GM12878 (cell line): ENCODE results near the gene ARRDC4. TPM values are rescaled to one million over a fixed set of nuclear protein-coding genes. Genes with fewer than 3 reads are reported as not detected.

Source experiments
- ATAC-seq: fragments of 200-7000 bp; cut with Tn5 transposase; 3 replicates; pipeline ENCODE4 v1.9.1; 2020; ENCODE audit warnings: mild to moderate bottlenecking, moderate library complexity
- BruUV-seq: library from RNA; stranded (reverse); fragments of 400-500 nt; replicated peaks from 2 replicates; lab custom pipeline; 2021; lab: Mats Ljungman, UMichigan
- CTCF ChIA-PET: fragments of 300-600 bp; sonication (Branson Sonifier 250); formaldehyde crosslinking; extraction: SDS; loops from one replicate; lab custom pipeline; 2021; ENCODE audit warnings: inconsistent platforms; lab: Yijun Ruan, JAX
- POLR2A ChIA-PET: fragments of 350-600 bp; formaldehyde crosslinking; extraction: SDS; loops from one replicate; lab custom pipeline; 2021; ENCODE audit warnings: inconsistent platforms; lab: Charles Lee
- RAD21 ChIA-PET: fragments of 300-600 bp; sonication (Branson Sonifier 250); formaldehyde crosslinking; loops from one replicate; lab custom pipeline; 2023; ENCODE audit warnings: antibody characterized with exemption; ENCODE audit not compliant: unreplicated experiment; lab: Charles Lee
- SMC1A ChIA-PET: fragments of 300-600 bp; sonication (Branson Sonifier 250); formaldehyde crosslinking; loops from one replicate; lab custom pipeline; 2023; ENCODE audit not compliant: unreplicated experiment, uncharacterized antibody; lab: Charles Lee
- DNase-seq: peaks from one replicate; pipeline ENCODE4 v3.0.0-alpha.2; 2011; ENCODE audit warnings: low read depth, low spot score
- FAIRE-seq: peaks from 3 replicates; lab custom pipeline; 2011; peaks lifted over from hg19 to GRCh38; lab: Jason Lieb, UNC
- H2AFZ ChIP-seq: 2 replicates; pipeline ENCODE4 v1.6.0; 2011; ENCODE audit warnings: low read depth, low read length, control low read depth; ENCODE audit not compliant: control insufficient read depth
- H3K27ac ChIP-seq: 2 replicates; pipeline ENCODE4 v1.5.1; 2011; ENCODE audit warnings: control low read depth; ENCODE audit not compliant: control insufficient read depth, insufficient read depth
- H3K27me3 ChIP-seq, 2 experiments: replicated peaks in 1 of 2; 2 replicates each; pipeline versions ENCODE4 v1.6.0 to v1.6.1; 2011; ENCODE audit warnings: low read length in 1 of 2; ENCODE audit not compliant: control insufficient read depth in 2 of 2, insufficient read depth in 2 of 2
- H3K36me3 ChIP-seq, 2 experiments: 2 replicates each; pipeline ENCODE4 v1.5.1; 2011; ENCODE audit warnings: low read length in 1 of 2; ENCODE audit not compliant: control insufficient read depth in 2 of 2, insufficient read depth in 2 of 2
- H3K4me1 ChIP-seq: 2 replicates; pipeline ENCODE4 v1.6.1; 2011; ENCODE audit warnings: mild to moderate bottlenecking, low read length, moderate library complexity, mixed read lengths; ENCODE audit not compliant: control insufficient read depth, insufficient read depth
- H3K4me2 ChIP-seq: 2 replicates; pipeline ENCODE4 v1.6.0; 2011; ENCODE audit warnings: control low read depth; ENCODE audit not compliant: control insufficient read depth, insufficient read depth
- H3K4me3 ChIP-seq: fragments of 200-600 bp; sonication (generic); 2 replicates; pipeline ENCODE4 v1.5.1; 2016
- H3K79me2 ChIP-seq: 2 replicates; pipeline ENCODE4 v1.6.0; 2011; ENCODE audit warnings: low read length; ENCODE audit not compliant: control insufficient read depth, insufficient read depth
- H3K9ac ChIP-seq: 2 replicates; pipeline ENCODE4 v1.8.0; 2011; ENCODE audit warnings: low read length, control low read depth, mixed read lengths; ENCODE audit not compliant: control insufficient read depth, insufficient read depth
- H3K9me3 ChIP-seq: replicated peaks from 3 replicates; pipeline ENCODE4 v1.5.1; 2011; ENCODE audit warnings: mild to moderate bottlenecking, low read length; ENCODE audit not compliant: control insufficient read depth, insufficient read depth
- H4K20me1 ChIP-seq: 2 replicates; pipeline ENCODE4 v1.6.0; 2011; ENCODE audit not compliant: control insufficient read depth, insufficient read depth
- CHD2 ChIP-seq: IDR thresholded peaks from 2 replicates; pipeline ENCODE4 v1.6.1; 2011; ENCODE audit warnings: low read depth, low read length, improper control_type of control experiment, borderline replicate concordance
- EZH2 ChIP-seq: IDR thresholded peaks from 2 replicates; pipeline ENCODE4 v1.6.1; 2012; ENCODE audit warnings: low read depth, mild to moderate bottlenecking, control low read depth, inconsistent platforms, low read length, borderline replicate concordance; ENCODE audit not compliant: control insufficient read depth
- GATAD2B ChIP-seq: fragments of 450-650 bp; conservative IDR thresholded peaks from 2 replicates; pipeline ENCODE4 v1.6.1; 2017; ENCODE audit warnings: low read depth, mild to moderate bottlenecking, moderate library complexity
- HDGF ChIP-seq: fragments of 450-650 bp; IDR thresholded peaks from 2 replicates; pipeline ENCODE4 v1.6.1; 2016; ENCODE audit warnings: antibody characterized with exemption
- KDM1A ChIP-seq: fragments of 200-600 bp; sonication (generic); IDR thresholded peaks from 2 replicates; pipeline ENCODE4 v1.6.1; 2016; ENCODE audit warnings: borderline replicate concordance
- MEF2A ChIP-seq: IDR thresholded peaks from 2 replicates; pipeline ENCODE4 v1.6.1; 2011; ENCODE audit warnings: low read depth, mild to moderate bottlenecking, low read length, moderate library complexity; ENCODE audit not compliant: insufficient read depth
- MTA2 ChIP-seq: fragments of 450-650 bp; IDR thresholded peaks from 2 replicates; pipeline ENCODE4 v1.6.1; 2016; ENCODE audit warnings: low read depth, mild to moderate bottlenecking, moderate library complexity
- MXI1 ChIP-seq: fragments of 150-350 bp; IDR thresholded peaks from 2 replicates; pipeline ENCODE4 v1.6.1; 2011; ENCODE audit warnings: low read depth, mild to moderate bottlenecking, inconsistent platforms, low read length, improper control_type of control experiment
- NFXL1 ChIP-seq: fragments of 450-650 bp; IDR thresholded peaks from 2 replicates; pipeline ENCODE4 v1.6.1; 2017; ENCODE audit warnings: antibody characterized with exemption, mild to moderate bottlenecking, borderline replicate concordance
- NR2C2 ChIP-seq: IDR thresholded peaks from 2 replicates; pipeline ENCODE4 v1.6.1; 2011; ENCODE audit warnings: borderline replicate concordance, low read depth; ENCODE audit not compliant: control insufficient read depth, insufficient read length
- NR2F1 ChIP-seq: fragments of 450-650 bp; conservative IDR thresholded peaks from 2 replicates; pipeline ENCODE4 v1.6.1; 2017; ENCODE audit warnings: mild to moderate bottlenecking
- SMARCA5 ChIP-seq: fragments of 450-650 bp; IDR thresholded peaks from 2 replicates; pipeline ENCODE4 v1.6.1; 2017; ENCODE audit warnings: mild to moderate bottlenecking
- SMC3 ChIP-seq: IDR thresholded peaks from 2 replicates; pipeline ENCODE4 v1.6.1; 2011; ENCODE audit warnings: low read length, improper control_type of control experiment, borderline replicate concordance
- TBL1XR1 ChIP-seq: IDR thresholded peaks from 2 replicates; pipeline ENCODE4 v1.6.1; 2012; ENCODE audit warnings: low read depth, low read length, improper control_type of control experiment
- TCF7 ChIP-seq: IDR thresholded peaks from 2 replicates; pipeline ENCODE4 v1.6.1; 2014; ENCODE audit warnings: antibody characterized with exemption, borderline replicate concordance
- YBX1 ChIP-seq: fragments of 450-650 bp; IDR thresholded peaks from 2 replicates; pipeline ENCODE4 v1.6.1; 2016; ENCODE audit warnings: antibody characterized with exemption
- WGBS: methylation state at CpG from one replicate; pipeline ENCODE4 v1.1.6; 2016; ENCODE audit warnings: low lambda C conversion rate; ENCODE audit not compliant: insufficient replicate concordance, insufficient coverage; ENCODE audit errors: missing lambda C conversion rate; 5-methylcytosine and 5-hydroxymethylcytosine counted together
- in situ Hi-C: fragments of 300-500 bp; cut with MboI; formaldehyde crosslinking; loops from 9 replicates; pipeline ENCODE4 v1.14.3; 2018; ENCODE audit warnings: mixed read lengths
- intact Hi-C: fragments of 100-400 bp; cut with micrococcal nuclease; formaldehyde crosslinking; loops from one replicate; pipeline ENCODE4 v1.14.2; 2022; ENCODE audit not compliant: unreplicated experiment
- polyA plus RNA-seq, 11 experiments: library from polyadenylated mRNA; depleted of rRNA in 4 of 11; unstranded in 6 of 11; stranded (reverse) in 5 of 11; fragments of >200 nt; fragmentation: Nextera tagmentation in 4 of 11; fragmentation: Illumina TruSeq in 1 of 11; extraction: Ambion mirVana in 4 of 11; extraction: Trizol in 1 of 11; gene quantifications; 1 replicate in 1 of 11; 2 replicates in 10 of 11; pipeline versions ENCODE4 v1.2.1 to v1.2.3, GENCODE V29; 2011 to 2016; ENCODE audit warnings: inconsistent platforms in 2 of 11, missing spikeins in 2 of 11, low read depth in 1 of 11
- total RNA-seq, 4 experiments: library from RNA; depleted of rRNA in 3 of 4; stranded (reverse); fragments of >200 nt in 3 of 4; fragmentation: Illumina TruSeq in 1 of 4; extraction: Trizol in 1 of 4; gene quantifications; 2 replicates each; pipeline versions ENCODE4 v1.2.1 to v1.2.3, GENCODE V29; 2013 to 2021
- TF ChIP-seq, protein P1 (sequence below): IDR thresholded peaks from 2 replicates; pipeline ENCODE4 v1.6.1; 2012; ENCODE audit warnings: low read depth, low read length, improper control_type of control experiment
- TF ChIP-seq, protein P2 (sequence below): fragments of 450-650 bp; IDR thresholded peaks from 2 replicates; pipeline ENCODE4 v1.6.1; 2014; ENCODE audit warnings: mild to moderate bottlenecking

The ARRDC4 gene
- total and polyA plus RNA-seq, 10 of the 15 experiments (the other 5 are each of a cell fraction or from before 2014, with no cell fraction given): 0.03 to 0.54 (median 0.07) TPM

DNA sequence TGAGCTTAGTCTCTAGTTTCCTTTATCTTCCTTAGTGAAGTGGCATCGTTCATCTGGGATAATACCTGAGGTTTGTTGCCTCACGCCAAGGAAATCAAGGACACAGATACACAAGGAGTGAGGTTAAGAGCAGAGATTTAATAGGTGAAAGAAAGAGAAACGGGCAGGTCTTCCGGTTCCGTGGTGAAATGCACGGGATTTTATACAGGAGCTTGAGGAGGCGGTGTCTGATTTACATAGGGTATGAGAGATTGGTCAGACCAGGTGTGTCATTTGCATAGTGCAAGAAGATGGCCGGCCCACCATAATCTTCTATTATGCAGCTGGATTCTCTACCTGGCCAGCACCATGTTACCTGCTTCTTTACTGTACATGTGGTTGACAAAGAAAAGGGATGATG lies 17.2 kb downstream of the ARRDC4 start:
- no TSS peak for BruUV-seq
- no peak for DNase-seq

DNA sequence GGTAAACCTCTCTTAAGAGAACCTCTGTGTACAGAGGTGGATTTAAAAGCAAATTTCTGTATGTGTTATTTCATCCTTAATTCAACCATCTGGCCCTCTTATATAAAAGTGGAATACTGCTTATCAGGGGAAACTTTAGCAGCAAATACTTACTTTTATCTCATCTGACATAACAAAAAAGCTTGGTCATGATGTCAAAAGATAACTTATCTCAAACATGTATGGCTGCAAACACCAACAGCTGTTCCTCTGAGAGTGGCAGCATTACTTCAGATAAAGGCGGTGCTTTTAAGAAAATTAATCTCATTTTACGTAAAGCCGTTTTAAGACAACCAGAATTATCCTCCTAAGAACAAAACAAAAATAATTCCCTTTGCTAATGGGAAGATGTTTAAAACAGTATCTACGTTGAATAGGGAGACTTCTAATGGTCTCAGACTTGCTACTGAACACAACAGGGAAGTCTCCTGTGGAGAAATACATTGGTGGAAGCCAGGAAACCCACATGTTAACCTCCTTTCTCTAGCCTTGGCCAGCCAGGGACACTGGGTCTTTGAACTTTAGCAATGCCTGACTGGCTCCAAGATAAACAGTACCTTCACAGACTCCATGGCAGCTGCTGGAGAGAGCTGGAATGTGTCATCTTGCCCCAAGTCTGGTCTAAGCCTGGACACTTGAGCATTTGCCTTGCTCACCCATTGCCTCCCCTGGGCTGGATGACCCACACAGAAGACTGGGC lies 18.1 kb downstream of the ARRDC4 start:
- ATAC-seq: no peak
- no peak overlapping the region for H3K4me2 ChIP-seq
- ChIA-PET SMC1A (interaction anchor here (0.9 kb wide), 1 partner anchor 35 kb away, joined by 3 read pairs; no protein-coding TSS in a partner anchor), RAD21 (no interaction called here), CTCF (no interaction called here), POLR2A (no interaction called here)
- H4K20me1 ChIP-seq: no peaks in the 10 kb centered on the region
- FAIRE-seq: no peak
- DNase-seq: no peak
- no peaks in the 10 kb centered on the region for H3K79me2 ChIP-seq
- intact Hi-C loops (no loop called here), in situ Hi-C loops (no loop called here)
- H3K36me3 ChIP-seq: no peaks in the 10 kb centered on the region
- no peak overlapping the region for H3K27ac ChIP-seq
- H3K9me3 ChIP-seq: no peaks in the 10 kb centered on the region
- BruUV-seq: no TSS peak
- no peak overlapping the region for H3K4me3 ChIP-seq
- no peak overlapping the region for H3K9ac ChIP-seq
- WGBS: 63% methylated on average over 4 of the region's 4 CpGs
- H2AFZ ChIP-seq: no peak overlapping the region
- no peaks in the 10 kb centered on the region for H3K4me1 ChIP-seq
- no peaks in the 10 kb centered on the region for H3K27me3 ChIP-seq
- TF ChIP-seq, protein P1, sequence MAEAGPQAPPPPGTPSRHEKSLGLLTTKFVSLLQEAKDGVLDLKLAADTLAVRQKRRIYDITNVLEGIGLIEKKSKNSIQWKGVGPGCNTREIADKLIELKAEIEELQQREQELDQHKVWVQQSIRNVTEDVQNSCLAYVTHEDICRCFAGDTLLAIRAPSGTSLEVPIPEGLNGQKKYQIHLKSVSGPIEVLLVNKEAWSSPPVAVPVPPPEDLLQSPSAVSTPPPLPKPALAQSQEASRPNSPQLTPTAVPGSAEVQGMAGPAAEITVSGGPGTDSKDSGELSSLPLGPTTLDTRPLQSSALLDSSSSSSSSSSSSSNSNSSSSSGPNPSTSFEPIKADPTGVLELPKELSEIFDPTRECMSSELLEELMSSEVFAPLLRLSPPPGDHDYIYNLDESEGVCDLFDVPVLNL: no peak
- TF ChIP-seq NR2F1 (no peak), GATAD2B (no peak), HDGF (no peak), EZH2 (no peak), TCF7 (no peak), MTA2 (no peak), MEF2A (no peak), TBL1XR1 (no peak), KDM1A (no peak)
- TF ChIP-seq, protein P2, sequence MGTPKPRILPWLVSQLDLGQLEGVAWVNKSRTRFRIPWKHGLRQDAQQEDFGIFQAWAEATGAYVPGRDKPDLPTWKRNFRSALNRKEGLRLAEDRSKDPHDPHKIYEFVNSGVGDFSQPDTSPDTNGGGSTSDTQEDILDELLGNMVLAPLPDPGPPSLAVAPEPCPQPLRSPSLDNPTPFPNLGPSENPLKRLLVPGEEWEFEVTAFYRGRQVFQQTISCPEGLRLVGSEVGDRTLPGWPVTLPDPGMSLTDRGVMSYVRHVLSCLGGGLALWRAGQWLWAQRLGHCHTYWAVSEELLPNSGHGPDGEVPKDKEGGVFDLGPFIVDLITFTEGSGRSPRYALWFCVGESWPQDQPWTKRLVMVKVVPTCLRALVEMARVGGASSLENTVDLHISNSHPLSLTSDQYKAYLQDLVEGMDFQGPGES: no peak

More for the DNA sequence above, 17.2 kb downstream of the ARRDC4 start:
- RAD21 ChIA-PET: no interaction called here
- in situ Hi-C loops (no loop called here), intact Hi-C loops (no loop called here)
- H3K79me2 ChIP-seq: no peaks in the 10 kb centered on the region
- H3K9ac ChIP-seq: no peak overlapping the region
- SMC1A ChIA-PET: no interaction called here
- H3K4me3 ChIP-seq: no peak overlapping the region
- WGBS: 49% methylated on average over 8 of the region's 8 CpGs
- no peaks in the 10 kb centered on the region for H3K9me3 ChIP-seq
- H4K20me1 ChIP-seq: no peaks in the 10 kb centered on the region
- H3K27ac ChIP-seq: no peak overlapping the region
- no peak overlapping the region for H3K4me2 ChIP-seq
- ATAC-seq (no peak), FAIRE-seq (no peak)
- H3K36me3 ChIP-seq: no peaks in the 10 kb centered on the region
- no peak overlapping the region for H2AFZ ChIP-seq
- CTCF ChIA-PET: no interaction called here
- H3K4me1 ChIP-seq: no peaks in the 10 kb centered on the region
- H3K27me3 ChIP-seq: no peaks in the 10 kb centered on the region
- POLR2A ChIA-PET: no interaction called here
- TF ChIP-seq NR2C2 (no peak), NFXL1 (no peak), SMARCA5 (no peak), SMC3 (no peak), YBX1 (no peak), MXI1 (no peak), CHD2 (no peak)
